ENCODE measurements around the gene YEATS2.

YEATS2 gene

DNA sequence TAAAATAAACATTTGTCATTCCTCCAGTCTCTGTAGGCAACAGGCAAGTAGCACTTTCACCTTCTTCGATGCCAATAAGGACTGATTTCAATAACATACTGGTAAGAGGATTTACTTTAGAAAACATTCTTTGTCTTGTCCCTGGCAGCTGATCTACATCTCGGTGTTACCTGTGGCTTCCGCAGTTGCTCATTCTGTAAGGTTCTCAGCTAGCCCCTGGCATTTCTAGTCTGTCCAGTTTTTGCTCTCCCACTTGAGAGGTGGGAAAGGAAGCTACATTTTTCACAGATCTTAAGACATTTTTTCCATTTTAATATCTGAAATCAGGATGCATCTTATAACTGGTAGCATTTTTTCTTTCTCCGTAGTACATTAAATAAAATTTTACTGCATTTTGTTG is 147.5 kb downstream of the YEATS2 start:
- no peak for DNase-seq

- DNase-seq, result no peak
Observed at GRCh38 chr3:183845608-183846288, 148.2 kb downstream of the YEATS2 start.

GRCh38 chr3:183854318-183855035 is 156.9 kb downstream of the YEATS2 start:
- DNase-seq, result no peak

DNA sequence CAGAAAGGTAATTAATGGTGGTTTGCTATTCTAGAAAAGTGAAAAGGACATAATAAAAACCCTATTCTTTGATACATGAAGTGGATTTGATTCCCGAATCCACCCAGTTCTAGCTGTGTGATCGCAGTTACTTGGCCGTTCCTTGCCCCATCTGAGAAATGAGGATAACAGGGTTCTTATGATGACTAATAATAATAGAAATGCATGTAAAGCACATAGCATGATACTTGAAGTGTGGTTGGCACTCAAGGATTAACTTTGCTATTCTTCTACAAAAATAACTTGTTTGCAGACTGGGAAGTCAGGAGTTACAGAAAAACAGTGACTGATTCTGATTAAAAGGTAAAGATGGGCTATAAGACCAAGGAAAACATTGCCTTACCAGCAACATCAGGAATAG is 160.3 kb downstream of the YEATS2 start:
- no peak for DNase-seq

Data from CD4-positive, alpha-beta T cell treated with Interleukin-6 for 4 hours (primary cell).